NCI-H1436 (cell line): ENCODE data around the gene HOXD12.
A peak's percentile ranks its signal among the peaks of the same experiment; 100 is the strongest.

Experiments
- DNase-seq: peaks from one replicate; lab custom pipeline; 2025; lab: John Stamatoyannopoulos, UW

The HOXD12 gene

GRCh38 chr2:176130957-176131847 lies 31.6 kb downstream of the HOXD12 start:
- DNase-seq, result no peak

DNA sequence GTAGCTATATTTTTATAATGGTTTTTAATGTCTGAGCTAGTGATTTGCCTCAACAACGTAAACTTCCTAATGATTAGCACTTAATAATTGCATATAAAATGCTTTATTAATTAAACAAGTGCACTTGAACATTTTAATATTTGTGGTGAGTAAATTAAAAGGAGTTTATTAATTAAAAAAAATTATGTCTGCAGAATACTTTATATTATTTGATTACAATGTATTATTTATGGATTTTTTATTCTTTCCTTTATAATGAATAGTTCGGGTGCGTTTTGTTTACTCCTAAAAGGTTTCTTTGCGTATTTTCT lies 32.2 kb downstream of the HOXD12 start:
- DNase-seq, result no peak

- DNase-seq, result no peak
Measured at GRCh38 chr2:176132205-176133171, 32.9 kb downstream of the HOXD12 start.

- DNase-seq, result no peak
Measured at GRCh38 chr2:176133389-176133788, 33.8 kb downstream of the HOXD12 start.

DNA sequence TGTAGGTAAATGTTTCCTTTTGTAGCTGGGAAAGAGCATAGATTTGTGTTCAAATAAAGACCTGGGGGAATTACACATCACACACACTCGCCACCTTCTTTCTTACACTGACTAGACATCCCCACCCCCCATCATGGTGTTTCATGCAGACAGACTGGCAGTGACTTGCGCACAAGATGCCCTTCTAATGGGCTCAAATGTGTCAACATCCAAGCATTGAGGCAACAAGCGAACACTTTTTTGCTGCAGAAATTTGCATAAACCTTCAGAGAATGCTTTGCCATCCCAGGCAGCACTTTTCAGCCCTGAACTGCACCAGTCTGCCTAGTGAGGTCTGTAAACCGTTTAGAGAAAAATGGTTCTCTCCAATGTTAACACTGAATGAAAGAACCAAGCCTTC lies 34.4 kb downstream of the HOXD12 start:
- no peak for DNase-seq

DNA sequence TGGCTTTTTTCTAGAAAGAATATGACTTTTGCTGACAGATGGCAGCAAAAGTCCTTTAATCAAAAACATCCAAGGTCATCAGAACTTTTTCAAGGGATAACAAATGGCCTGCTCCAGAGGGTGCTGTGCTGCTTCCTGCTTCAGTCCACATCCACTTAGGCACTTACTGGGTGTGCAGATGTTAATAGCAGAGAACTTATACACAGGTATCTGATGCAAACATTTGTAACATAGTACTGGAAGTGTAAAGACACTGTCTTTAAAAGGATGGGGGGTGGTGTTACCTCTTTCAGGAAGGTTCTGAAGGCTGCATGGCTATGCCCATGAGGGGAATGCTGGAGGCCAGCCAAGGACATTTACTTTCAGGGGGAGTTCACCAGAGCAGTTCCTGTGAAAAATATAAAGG lies 35.4 kb downstream of the HOXD12 start:
- DNase-seq, result no peak

DNA sequence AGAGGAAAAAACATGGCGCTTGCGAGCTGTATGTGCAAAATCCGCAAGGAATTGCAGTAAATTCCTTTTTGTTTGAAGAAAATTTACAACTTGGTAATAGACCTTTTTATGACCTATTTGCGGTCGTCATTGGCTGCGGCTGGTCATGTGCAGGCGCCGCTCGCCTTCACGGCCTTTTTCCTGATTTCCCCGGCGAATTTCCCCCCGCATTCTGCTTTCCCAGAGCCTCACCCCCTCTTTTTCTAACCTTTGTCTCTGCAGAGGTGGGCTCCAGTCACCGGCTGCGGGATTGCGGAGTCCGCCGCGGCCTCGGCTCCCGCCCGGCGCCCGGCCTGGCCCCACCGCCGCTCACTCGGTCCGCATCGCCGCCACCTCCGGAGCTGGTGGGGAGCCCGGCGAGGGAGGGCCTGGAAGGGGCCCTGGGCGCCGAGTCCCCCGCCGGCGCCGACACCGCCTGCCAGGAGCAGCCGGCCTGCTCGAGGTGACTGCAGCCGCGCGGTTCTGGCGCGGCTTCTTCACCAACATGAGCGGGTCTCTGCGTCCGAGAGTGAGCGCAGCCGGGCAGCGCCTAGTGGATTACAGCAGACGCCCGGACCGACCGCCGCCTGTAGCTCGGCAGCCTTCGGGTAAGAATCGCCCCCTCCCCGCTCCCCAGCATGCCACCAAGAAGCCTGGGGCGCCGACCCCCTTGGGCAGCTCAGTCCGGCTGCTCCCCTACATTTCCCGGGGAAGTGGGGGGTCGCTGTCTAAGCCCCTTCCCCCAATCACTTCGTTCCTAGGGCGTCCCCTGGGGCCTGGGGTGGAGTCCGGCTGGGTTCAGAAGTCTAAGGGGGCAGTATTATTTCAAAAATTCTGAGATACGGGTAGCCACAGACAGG lies 37.0 kb downstream of the HOXD12 start:
- DNase-seq, result no peak

DNA sequence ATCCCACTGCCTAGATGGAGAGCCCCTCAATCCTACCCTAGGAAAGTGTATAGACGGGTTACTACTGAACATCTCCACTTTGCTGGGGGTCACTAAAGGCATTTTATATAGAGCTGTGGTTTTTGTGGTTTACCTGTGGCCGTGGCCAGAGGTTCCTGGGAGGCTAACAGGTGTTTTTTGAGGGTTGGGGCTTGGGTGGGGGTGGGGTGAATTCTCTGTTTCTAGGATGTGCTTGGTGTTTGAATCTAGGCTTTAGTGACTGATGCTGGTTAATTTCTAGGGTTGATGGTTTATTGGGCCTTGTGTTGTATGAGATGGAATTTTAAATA lies 37.6 kb downstream of the HOXD12 start:
- DNase-seq, result no peak

GRCh38 chr2:176137906-176138305 lies 38.3 kb downstream of the HOXD12 start:
- DNase-seq, result no peak

DNA sequence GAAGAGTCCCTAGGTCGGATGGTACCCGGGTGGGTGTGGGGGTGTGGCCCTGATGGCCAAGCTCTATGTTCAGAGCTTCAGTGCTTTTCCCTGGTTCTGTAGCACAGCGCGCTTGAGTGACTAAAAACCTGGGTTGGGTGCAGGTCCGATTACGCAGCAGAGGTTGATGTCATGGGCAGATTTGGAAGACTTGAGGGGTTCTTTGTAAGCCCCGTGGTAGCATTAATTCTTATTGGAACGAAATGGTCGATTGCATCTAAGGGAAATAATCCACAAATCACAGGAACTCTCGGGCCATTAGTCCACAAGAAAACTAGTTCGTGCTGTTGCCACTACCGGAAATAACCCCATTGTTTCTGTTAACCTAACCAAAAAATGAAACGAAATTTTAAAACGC lies 38.9 kb downstream of the HOXD12 start:
- no peak for DNase-seq

- DNase-seq, result no peak
Measured at GRCh38 chr2:176138923-176139660, 39.5 kb downstream of the HOXD12 start.

- no peak for DNase-seq
Measured at GRCh38 chr2:176139661-176140512, 40.3 kb downstream of the HOXD12 start.

DNA sequence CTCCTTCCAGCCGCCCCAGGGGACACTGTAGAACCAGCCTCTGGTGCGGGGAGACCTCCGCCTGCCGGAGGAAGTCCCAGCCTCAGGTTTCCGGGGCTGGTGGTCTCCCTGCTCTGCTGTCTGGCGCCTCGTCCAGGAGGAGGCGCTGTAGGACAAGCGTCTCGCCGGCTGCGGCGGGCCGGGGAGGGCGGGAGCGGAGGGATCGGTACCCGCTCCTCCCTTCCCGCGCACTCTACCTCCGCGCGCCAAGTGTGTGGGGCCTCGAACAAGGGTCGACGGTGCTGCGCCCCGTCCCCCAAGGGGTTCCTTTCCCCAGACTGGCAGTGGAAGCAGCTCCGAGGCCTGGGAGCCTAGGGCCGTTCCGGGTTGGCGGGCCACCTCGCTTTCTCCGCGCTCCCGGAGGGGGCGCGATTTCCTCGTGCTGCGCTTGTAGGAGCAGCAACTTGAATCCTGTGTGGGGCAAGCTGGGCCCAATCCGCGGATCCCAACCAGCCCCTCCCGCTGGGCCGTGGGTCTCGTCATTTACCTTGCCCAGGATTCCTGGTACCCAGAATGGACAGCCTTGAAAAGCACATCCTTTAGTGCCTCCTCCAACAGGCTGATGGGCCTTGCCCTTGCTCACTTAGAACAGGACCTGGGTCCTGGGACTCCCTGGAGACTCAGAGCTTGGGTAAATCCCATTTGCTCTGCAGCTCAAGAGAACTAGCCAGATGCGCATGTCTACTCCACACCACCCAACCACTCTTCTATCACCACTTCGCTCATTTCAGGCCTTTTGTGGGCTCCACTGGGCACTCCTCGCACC lies 41.1 kb downstream of the HOXD12 start:
- peak; percentile 90 for DNase-seq

GRCh38 chr2:176142281-176142680 lies 42.7 kb downstream of the HOXD12 start:
- no peak for DNase-seq

DNA sequence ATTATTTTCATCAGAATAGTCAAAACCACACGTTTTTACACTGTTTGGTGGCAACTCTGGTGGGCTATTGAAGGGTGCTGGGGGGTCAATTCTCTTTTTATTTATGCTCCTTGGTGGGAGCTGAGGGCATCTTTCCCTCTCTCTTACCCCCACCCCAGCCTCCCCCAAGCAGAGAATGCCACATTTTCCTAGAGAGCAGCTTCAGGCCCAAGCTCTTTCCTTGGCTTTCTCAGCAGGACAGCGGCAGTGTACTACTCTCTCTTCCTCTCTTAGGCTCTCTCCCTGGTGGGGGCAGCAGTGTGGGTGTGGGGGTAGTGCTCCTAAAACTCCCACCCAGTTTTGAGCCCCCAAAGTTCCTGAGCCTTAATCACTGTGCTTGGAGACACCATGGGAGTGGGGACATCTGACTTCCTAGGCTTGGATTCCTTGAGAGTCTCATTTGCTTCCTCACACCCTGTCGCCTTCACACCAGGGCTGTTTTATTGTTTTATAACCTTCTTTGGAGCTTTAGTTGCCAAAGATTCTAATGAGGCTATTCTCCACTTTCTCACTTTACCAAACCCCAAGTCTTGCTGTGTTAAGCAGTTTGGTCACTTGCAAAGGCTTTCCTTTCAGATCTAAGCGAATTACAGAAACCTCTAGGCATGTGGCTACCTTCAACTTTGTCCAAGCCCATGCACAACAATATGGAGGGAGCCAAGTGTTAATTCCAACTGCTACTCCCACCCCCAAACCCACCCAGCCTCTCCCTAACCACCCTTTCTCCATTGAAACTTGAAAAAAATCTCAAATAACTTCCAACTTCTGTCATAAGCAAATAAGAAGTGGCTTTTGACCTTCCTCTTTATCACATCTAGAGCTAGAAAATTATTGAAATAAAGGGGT lies 45.7 kb downstream of the HOXD12 start:
- no peak for DNase-seq

- no peak for DNase-seq
Measured at GRCh38 chr2:176146101-176146500, 46.5 kb downstream of the HOXD12 start.

DNA sequence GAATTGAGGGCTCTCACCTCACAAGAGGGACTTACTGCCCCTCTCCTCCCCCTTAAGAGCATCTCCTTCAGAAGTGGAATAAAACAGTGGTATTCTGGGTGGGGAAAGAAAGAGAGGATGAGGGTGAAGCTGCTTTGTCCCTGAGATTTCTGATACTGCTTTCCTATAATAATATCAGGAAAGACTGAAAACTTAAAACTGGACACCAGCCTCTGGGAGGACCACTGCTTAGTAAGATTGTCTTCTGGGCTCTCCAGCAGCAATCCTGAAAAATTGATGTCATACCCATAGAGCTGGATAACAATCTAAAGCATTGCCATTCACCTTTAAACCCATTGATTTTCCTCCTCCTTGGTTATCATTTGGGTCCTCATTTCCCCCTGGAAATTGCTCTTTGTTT lies 47.0 kb downstream of the HOXD12 start:
- no peak for DNase-seq

- no peak for DNase-seq
Measured at GRCh38 chr2:176147210-176147799, 47.7 kb downstream of the HOXD12 start.
